Measurements from ENCODE around the gene MANEA. TPM values are rescaled to one million over a fixed set of nuclear protein-coding genes. Genes with fewer than 3 reads are reported as not detected.

MANEA gene
- total and polyA plus RNA-seq, 2 of the 8 experiments (the other 6 are each of a cell fraction or from before 2014, with no cell fraction given) = 2.8 to 10.4 TPM

DNA sequence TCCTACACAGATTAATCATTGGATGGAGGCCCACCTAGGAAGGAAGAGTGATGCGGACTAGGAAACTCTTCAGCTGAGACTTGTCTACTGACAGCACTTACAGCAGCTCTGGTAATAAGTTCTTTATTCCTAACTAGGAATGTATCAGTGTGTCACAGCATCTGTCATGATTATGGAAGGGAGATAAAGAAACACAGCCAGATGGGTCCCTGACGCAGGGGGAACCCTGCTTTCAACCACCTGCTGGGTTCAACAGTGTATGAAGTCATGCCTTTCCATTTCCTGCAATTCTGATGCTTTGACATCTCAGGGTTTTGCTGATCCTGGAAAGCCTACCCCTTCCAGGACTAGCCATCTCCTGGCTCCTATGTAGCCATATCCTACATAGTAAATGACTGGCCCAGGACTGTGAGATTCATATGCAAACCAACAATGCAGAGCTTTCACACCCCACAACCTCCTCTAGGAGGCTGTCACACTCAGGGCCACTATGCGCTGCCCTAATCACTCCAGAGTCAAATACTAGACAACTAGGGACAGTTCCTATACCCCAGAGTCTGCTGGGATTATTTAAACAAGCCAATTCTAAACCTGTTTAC is 29.0 kb upstream of the MANEA start:
- Histone ChIP-seq H2BK15ac (ENCODE audit: low read length) (no peak overlapping the region), H4K20me1 (replicated peaks in 1 of 2; ENCODE audit: control insufficient read depth in 1 of 2, insufficient read depth in 2 of 2, low read length in 2 of 2) (no peaks in the 10 kb centered on the region), H3K4me2 (ENCODE audit: insufficient read depth in 1 of 2, low read depth in 2 of 2, low read length in 2 of 2) (no peak overlapping the region), H3K14ac (ENCODE audit: insufficient read length) (no peak overlapping the region), H2BK20ac (ENCODE audit: low read length) (no peak overlapping the region), H3K79me1 (ENCODE audit: low read depth, low read length) (no peaks in the 10 kb centered on the region), H3K4me1 (replicated peaks in 1 of 4; ENCODE audit: control insufficient read depth in 3 of 4, insufficient read depth in 4 of 4, low read length in 3 of 4) (peaks cover 0 to 2% (median 0%) of the 10 kb centered on the region in 4 experiments; a peak in 1 of 7 replicates), H3K27ac (ENCODE audit: low read depth, low read length) (no peak overlapping the region), H3K9ac (replicated peaks in 1 of 4; ENCODE audit: extremely low read depth in 1 of 4, low read depth in 3 of 4, low read length in 3 of 4) (no peak overlapping the region), H2BK120ac (replicated peaks; ENCODE audit: low read depth, low read length) (no peak overlapping the region), H4K8ac (ENCODE audit: extremely low read depth, insufficient read depth, low read length) (no peak overlapping the region), H2AK5ac (ENCODE audit: low read depth, low read length) (no peak overlapping the region; the same call in 1 of the 2 replicates), H3K36me3 (ENCODE audit: control insufficient read depth in 2 of 4, insufficient read depth in 4 of 4, low read length in 3 of 4) (no peaks in the 10 kb centered on the region), H3K56ac (replicated peaks; ENCODE audit: insufficient read length, low read depth, low read length) (no peak overlapping the region), H3K79me2 (ENCODE audit: control insufficient read depth in 1 of 2, insufficient read depth in 2 of 2, low read length in 2 of 2) (no peaks in the 10 kb centered on the region), H4K91ac (replicated peaks; ENCODE audit: insufficient read length, low read length) (no peak overlapping the region), H4K5ac (ENCODE audit: insufficient read length, low read depth, low read length) (no peak overlapping the region), H3K23ac (ENCODE audit: insufficient read length) (no peak overlapping the region), H3K4me3 (ENCODE audit: extremely low read depth in 1 of 4, insufficient read depth in 2 of 4, low read depth in 3 of 4, low read length in 4 of 4) (no peak overlapping the region), H2AFZ (ENCODE audit: low read length) (no peak overlapping the region), H2BK5ac (ENCODE audit: low read depth, low read length) (no peak overlapping the region), H3K4ac (replicated peaks; ENCODE audit: insufficient read length, low read depth, low read length) (no peak overlapping the region), H3K23me2 (ENCODE audit: low read depth, low read length) (no peaks in the 10 kb centered on the region), H3K9me3 (ENCODE audit: insufficient read depth in 2 of 2, low read depth in 1 of 2, low read length in 1 of 2) (no peaks in the 10 kb centered on the region), H3K27me3 (replicated peaks in 1 of 4; ENCODE audit: control insufficient read depth in 3 of 4, extremely low read depth in 1 of 4, insufficient read depth in 3 of 4, low read length in 3 of 4) (no peaks in the 10 kb centered on the region), H2BK12ac (ENCODE audit: low read depth, low read length) (no peak overlapping the region), H3K18ac (ENCODE audit: extremely low read depth, low read length) (no peak overlapping the region)
- WGBS, 2 experiments (ENCODE audit: extremely low coverage in 1 of 2, insufficient coverage in 1 of 2, insufficient read length in 1 of 2, insufficient replicate concordance in 2 of 2, low coverage in 1 of 2, low lambda C conversion rate in 2 of 2, missing lambda C conversion rate in 1 of 2) = 95% methylated on average over 3 of the region's 3 CpGs; no CpG with 5 or more reads in 1 of the 2 experiments
- ChIA-PET CTCF (ENCODE audit: partially characterized antibody) (interaction anchor here (1.0 kb wide), 1 partner anchor 25 kb away, joined by 4 read pairs; no protein-coding TSS in a partner anchor), POLR2A (ENCODE audit: partially characterized antibody) (no interaction called here)
- no peak for DNase-seq (ENCODE audit: low read depth in 1 of 2, low spot score in 2 of 2)
- TF ChIP-seq, protein P1, sequence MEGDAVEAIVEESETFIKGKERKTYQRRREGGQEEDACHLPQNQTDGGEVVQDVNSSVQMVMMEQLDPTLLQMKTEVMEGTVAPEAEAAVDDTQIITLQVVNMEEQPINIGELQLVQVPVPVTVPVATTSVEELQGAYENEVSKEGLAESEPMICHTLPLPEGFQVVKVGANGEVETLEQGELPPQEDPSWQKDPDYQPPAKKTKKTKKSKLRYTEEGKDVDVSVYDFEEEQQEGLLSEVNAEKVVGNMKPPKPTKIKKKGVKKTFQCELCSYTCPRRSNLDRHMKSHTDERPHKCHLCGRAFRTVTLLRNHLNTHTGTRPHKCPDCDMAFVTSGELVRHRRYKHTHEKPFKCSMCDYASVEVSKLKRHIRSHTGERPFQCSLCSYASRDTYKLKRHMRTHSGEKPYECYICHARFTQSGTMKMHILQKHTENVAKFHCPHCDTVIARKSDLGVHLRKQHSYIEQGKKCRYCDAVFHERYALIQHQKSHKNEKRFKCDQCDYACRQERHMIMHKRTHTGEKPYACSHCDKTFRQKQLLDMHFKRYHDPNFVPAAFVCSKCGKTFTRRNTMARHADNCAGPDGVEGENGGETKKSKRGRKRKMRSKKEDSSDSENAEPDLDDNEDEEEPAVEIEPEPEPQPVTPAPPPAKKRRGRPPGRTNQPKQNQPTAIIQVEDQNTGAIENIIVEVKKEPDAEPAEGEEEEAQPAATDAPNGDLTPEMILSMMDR (IDR thresholded peaks at IDR 0.05; ENCODE audit: control extremely low read depth in 1 of 3, insufficient read depth in 1 of 3, low read depth in 1 of 3, low read length in 3 of 3) = peak in 1 of 3 experiments; percentile 10; a peak in 1 of 4 replicates
- no peak for TF ChIP-seq TAF7 (optimal IDR thresholded peaks at IDR 0.05; ENCODE audit: borderline replicate concordance, low read depth, low read length)
- FAIRE-seq = no peak
